Activated effector memory CD4-positive, alpha-beta T cell treated with Interleukin-2 at 50 U/mL for 16 hours (primary cell): ENCODE measurements around the gene PLEKHM3.
"Not testable (repeated sequence)": the region's sequence is repeated elsewhere in the genome, so short reads cannot be mapped to it uniquely, and the experiment has no call there.

Source experiments
- DNase-seq: peaks from one replicate; pipeline ENCODE4 v3.0.0-alpha.2; 2020

The PLEKHM3 gene

GRCh38 chr2:207987025-207987716 is 38.2 kb downstream of the PLEKHM3 start:
- DNase-seq, result no peak

GRCh38 chr2:207984765-207985480 is 40.4 kb downstream of the PLEKHM3 start:
- DNase-seq, result no peak

DNA sequence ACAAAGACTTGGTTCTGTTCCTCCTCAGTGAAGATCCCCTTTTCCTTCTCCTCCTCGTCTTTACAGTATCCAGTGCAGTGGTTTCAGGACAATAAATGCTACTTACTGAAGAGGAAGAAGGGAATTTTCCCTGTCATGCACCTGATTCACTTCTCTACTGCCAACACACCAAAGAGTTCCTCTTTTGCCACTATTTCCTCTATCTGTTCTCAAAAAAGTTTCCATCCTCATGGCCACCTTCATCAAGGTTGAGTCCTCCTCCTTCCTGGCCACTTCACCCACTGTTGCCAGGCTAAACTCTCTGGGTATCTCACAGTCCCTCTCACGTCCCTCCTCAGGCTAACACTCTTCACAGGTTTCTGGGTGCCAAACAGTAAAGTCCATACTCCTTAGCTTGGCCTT is 41.7 kb downstream of the PLEKHM3 start:
- DNase-seq, result no peak

- DNase-seq, result no peak
Measured at GRCh38 chr2:207978177-207978948, 47.0 kb downstream of the PLEKHM3 start.

GRCh38 chr2:207975921-207976320 is 49.4 kb downstream of the PLEKHM3 start:
- no peak for DNase-seq

DNA sequence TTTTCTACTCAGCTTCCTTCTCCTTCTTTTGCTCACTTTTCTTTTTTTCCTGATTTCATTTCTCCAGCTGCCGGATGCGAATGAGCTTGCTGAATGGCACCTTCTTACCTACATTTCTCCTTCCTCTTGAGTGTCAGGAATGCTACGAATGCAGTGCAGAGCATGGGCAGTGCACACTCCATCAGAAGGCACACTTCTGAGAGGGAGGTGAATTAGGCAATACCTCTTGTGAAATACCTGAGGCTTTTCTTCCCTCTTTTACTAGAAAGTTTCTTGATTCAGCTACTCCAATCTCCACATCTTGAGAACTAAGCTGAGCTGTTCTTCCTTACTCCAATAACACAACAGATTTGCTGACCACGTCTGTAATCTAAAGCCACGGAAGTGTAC is 51.1 kb downstream of the PLEKHM3 start:
- DNase-seq, result no peak

DNA sequence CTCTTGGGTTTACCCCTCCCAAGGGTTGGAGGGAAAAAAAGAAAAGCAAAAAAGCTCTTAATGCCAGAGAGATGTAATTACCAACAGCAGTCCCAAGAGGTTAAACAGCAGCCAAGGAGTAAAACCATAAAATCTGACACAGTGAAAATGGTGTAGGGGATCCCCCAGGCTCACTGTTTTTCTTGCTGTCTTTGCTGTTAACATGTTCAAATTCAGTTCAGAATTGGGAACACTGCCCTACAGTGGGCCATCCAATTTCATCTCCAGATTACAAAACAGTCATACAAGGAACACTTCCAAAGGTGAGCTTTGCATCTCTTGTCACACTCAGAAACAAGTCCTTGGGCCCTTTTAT is 54.5 kb downstream of the PLEKHM3 start:
- DNase-seq, result no peak

GRCh38 chr2:207970147-207970825 is 55.0 kb downstream of the PLEKHM3 start:
- no peak for DNase-seq

DNA sequence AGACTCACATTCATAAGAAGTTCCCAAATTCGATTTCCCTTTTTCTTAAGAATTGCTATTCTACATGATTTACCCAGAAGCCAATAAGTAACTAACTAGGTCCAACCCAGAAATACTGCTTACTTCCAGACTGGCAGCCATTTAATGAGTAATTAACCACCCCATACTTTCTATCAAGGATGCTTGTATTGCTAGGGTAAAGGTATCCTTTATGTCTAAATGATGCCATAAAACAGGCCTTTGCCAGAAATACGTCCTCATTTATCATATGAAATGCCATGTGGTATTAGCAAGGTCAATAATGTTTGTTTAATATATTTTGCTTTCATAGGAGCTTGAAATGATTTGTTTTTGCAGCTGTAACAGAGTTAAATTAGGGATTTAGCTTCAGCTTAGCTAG is 56.1 kb downstream of the PLEKHM3 start:
- DNase-seq, result no peak

DNA sequence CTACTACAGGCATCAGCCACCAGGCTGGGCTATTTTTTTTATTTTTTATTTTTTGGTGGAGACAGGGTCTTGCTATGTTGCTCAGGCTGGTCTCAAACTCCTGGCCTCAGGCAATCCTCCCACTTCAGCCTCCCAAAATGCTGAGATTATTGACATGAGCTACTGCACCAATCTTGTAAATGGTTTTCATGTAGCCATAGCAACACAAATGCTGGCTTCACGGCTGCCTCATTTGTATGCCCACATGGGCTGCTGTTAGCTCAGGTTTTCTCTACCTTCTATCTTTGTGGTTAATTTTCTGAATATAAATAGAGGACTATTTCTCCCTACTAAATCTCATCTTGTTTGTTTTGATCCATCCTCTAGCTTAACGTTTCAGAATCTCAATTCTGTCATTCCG is 58.2 kb downstream of the PLEKHM3 start:
- no peak for DNase-seq

DNA sequence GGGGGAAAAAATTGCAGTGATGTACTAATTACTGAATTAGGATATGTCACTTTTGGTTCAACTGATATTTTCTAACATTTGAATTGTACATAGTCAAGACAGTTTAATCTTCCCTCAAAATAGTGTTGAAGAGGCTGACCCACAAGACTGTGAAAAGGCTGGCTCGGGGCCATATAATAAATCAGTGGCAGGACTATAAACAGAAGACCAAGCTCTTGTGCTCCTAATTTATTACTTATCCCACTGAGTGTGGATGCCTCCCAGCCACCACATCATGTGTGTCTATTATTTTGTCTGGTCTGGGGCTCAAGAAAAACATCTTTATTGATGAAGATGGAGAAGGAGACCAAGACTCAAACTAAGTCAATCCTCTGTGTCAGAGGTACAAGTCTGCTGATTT is 64.4 kb downstream of the PLEKHM3 start:
- DNase-seq, result no peak

DNA sequence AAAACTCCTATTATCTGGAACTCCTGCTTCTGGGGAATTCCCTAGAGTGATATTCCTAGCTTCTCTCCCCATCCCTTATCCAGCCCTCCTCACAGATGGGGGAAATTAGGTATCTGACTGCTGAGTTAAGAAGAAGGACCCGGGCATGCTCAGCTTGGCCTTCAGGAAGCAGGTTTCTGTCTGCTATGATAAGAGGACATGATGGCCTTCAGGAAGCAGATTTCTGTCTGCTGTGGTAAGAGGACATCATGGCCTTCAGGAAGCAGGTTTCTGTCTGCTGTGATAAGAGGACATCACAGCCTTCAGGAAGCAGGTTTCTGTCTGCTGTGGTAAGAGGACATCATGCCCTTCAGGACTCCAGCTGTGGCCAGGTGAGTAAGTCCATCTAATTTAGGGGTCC is 65.2 kb downstream of the PLEKHM3 start:
- no peak for DNase-seq

GRCh38 chr2:207956771-207957170 is 68.6 kb downstream of the PLEKHM3 start:
- DNase-seq, result no peak

DNA sequence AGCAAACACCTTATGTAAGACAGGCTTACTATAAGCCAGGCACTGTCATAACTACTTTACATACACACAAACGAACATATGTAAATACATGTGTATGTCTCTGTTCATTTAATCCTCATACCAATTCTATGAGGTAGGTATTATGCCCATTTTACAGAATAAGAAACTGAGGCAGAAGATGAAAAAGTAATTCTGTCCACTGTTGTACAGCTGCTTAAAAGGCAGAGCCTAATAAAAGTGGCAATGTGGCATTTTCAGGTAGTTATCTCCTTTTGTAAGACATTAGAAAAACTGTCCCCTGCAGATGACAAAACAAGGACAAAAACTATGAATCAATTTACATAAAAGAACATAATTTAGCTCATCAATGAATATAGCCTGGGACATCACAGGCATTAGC is 69.9 kb downstream of the PLEKHM3 start:
- DNase-seq, result no peak

GRCh38 chr2:207953354-207953753 is 72.0 kb downstream of the PLEKHM3 start:
- DNase-seq, result no peak

GRCh38 chr2:207952564-207953345 is 72.6 kb downstream of the PLEKHM3 start:
- DNase-seq, result no peak

DNA sequence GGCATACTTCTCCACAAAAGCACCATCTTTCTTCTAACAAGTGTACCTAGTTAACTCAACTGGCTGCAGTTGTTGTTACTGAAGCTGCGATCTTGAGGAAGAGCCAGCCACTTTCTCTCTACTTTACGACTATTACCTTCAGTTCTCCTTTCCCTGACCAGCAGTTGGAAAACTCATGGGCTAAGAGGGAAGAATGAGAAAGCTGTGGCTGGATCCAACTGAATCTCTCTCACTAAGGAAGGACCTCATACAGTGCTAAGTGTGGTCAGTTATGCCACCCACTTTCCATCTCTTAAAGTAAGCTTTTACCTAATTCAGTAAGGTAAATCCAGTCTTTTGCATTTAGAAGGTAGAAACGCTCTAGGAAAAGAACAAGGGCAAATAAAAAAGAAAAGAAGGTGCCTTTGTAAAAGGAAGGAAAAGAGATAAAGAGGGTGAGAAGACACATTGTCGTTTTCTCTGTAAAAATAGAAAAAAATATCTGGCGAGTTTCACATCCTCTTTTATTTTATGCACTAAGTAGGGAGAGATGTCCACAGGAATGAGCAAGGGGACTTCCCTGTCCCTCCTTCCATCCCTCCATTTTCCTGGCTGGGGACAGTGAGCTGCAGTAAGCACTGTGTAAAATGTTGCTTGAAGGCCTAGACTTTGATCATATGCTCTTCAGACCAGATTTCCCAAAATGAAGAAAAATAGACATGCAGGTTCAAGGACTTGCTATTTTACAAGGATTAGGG is 73.4 kb downstream of the PLEKHM3 start:
- no peak for DNase-seq

DNA sequence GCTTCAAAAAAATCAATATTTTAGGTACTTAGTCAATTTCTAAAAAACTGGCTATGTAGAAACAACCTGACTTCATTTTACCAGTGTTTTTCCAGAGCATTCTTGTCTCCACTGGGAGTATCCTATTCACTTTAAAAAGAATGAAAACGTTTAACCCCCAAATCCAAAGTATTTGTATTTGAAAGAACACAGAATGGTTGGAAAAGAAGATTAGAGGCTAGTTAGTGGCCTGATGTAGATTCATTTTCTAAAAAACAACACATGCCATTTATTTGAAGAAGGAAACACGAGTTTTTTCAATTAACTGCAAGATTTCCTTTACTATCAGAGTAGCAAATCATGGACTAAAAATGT is 74.6 kb downstream of the PLEKHM3 start:
- DNase-seq, result no peak

- no peak for DNase-seq
Measured at GRCh38 chr2:207950063-207950760, 75.1 kb downstream of the PLEKHM3 start.

GRCh38 chr2:207949245-207949644 is 76.1 kb downstream of the PLEKHM3 start:
- not testable (repeated sequence) for DNase-seq

- DNase-seq, result no peak
Measured at GRCh38 chr2:207944979-207945600, 80.2 kb downstream of the PLEKHM3 start.
